BLaER1 (cell line): ENCODE measurements around the gene HAPLN1.

ENCODE experiments used
- H3K27ac ChIP-seq: shearing (Covaris generic); formaldehyde crosslinking; 2 replicates; pipeline ENCODE4 v1.8.1; 2022
- H3K27me3 ChIP-seq: shearing (Covaris generic); formaldehyde crosslinking; 2 replicates; pipeline ENCODE4 v1.8.1; 2022
- H3K36me3 ChIP-seq: shearing (Covaris generic); formaldehyde crosslinking; 2 replicates; pipeline ENCODE4 v1.8.1; 2022
- H3K4me1 ChIP-seq: shearing (Covaris generic); formaldehyde crosslinking; 2 replicates; pipeline ENCODE4 v1.8.1; 2022
- H3K4me2 ChIP-seq: shearing (Covaris generic); formaldehyde crosslinking; 2 replicates; pipeline ENCODE4 v1.8.1; 2022
- H3K4me3 ChIP-seq: shearing (Covaris generic); formaldehyde crosslinking; 2 replicates; pipeline ENCODE4 v1.8.1; 2022
- H3K9ac ChIP-seq: shearing (Covaris generic); formaldehyde crosslinking; 2 replicates; pipeline ENCODE4 v1.8.1; 2022
- H3K9me3 ChIP-seq: shearing (Covaris generic); formaldehyde crosslinking; 2 replicates; pipeline ENCODE4 v1.8.1; 2022
- H4K20me1 ChIP-seq: shearing (Covaris generic); formaldehyde crosslinking; 2 replicates; pipeline ENCODE4 v1.8.1; 2022
- Cebpa-rat ChIP-seq: shearing (Covaris generic); IDR thresholded peaks from 2 replicates; pipeline ENCODE4 v1.8.1; 2022

The HAPLN1 gene

GRCh38 chr5:83721953-83722901, 1.6 kb upstream of the HAPLN1 start:
- no peak for TF ChIP-seq Cebpa-rat
- Histone ChIP-seq H3K4me3 (peak overlapping the region; percentile 69), H3K9ac (0 out of 2 replicates have a peak overlapping the region, but pooled peaks have one; percentile 40), H3K27ac (no peak overlapping the region), H3K4me1 (peaks cover 10% of the 10 kb centered on the region; the same call in 1 of the 2 replicates), H3K9me3 (no peaks in the 10 kb centered on the region), H3K4me2 (peak overlapping the region; percentile 96), H3K36me3 (no peaks in the 10 kb centered on the region), H3K27me3 (peaks cover 40% of the 10 kb centered on the region), H4K20me1 (peaks cover 5% of the 10 kb centered on the region; the same call in 1 of the 2 replicates)

- Histone ChIP-seq H3K27ac (no peak overlapping the region), H3K27me3 (peaks cover 40% of the 10 kb centered on the region), H3K9ac (no peak overlapping the region), H3K4me3 (no peak overlapping the region), H4K20me1 (peaks cover 5% of the 10 kb centered on the region; the same call in 1 of the 2 replicates), H3K36me3 (no peaks in the 10 kb centered on the region), H3K9me3 (no peaks in the 10 kb centered on the region), H3K4me2 (no peak overlapping the region), H3K4me1 (peaks cover 10% of the 10 kb centered on the region; the same call in 1 of the 2 replicates)
- no peak for TF ChIP-seq Cebpa-rat
Measured at GRCh38 chr5:83718936-83719495, 1.6 kb downstream of the HAPLN1 start.

GRCh38 chr5:83718195-83718825, 2.3 kb downstream of the HAPLN1 start:
- Histone ChIP-seq H3K36me3 (no peaks in the 10 kb centered on the region), H3K27ac (no peak overlapping the region), H3K9ac (no peak overlapping the region), H3K4me3 (no peak overlapping the region), H3K27me3 (peaks cover 37% of the 10 kb centered on the region), H3K9me3 (no peaks in the 10 kb centered on the region), H4K20me1 (peaks cover 5% of the 10 kb centered on the region; the same call in 1 of the 2 replicates), H3K4me2 (no peak overlapping the region), H3K4me1 (peaks cover 10% of the 10 kb centered on the region; the same call in 1 of the 2 replicates)
- TF ChIP-seq Cebpa-rat: no peak

GRCh38 chr5:83715236-83716065, 5.2 kb downstream of the HAPLN1 start:
- Histone ChIP-seq H3K36me3 (no peaks in the 10 kb centered on the region), H3K9me3 (no peaks in the 10 kb centered on the region), H4K20me1 (no peaks in the 10 kb centered on the region), H3K4me1 (no peaks in the 10 kb centered on the region), H3K4me2 (no peak overlapping the region), H3K27me3 (peaks cover 8% of the 10 kb centered on the region; the same call in 1 of the 2 replicates), H3K9ac (no peak overlapping the region), H3K27ac (no peak overlapping the region), H3K4me3 (no peak overlapping the region)
- no peak for TF ChIP-seq Cebpa-rat

- H3K27ac ChIP-seq: no peak overlapping the region
- H3K4me3 ChIP-seq: no peak overlapping the region
- H3K9me3 ChIP-seq: no peaks in the 10 kb centered on the region
- no peaks in the 10 kb centered on the region for H3K36me3 ChIP-seq
- H4K20me1 ChIP-seq: no peaks in the 10 kb centered on the region
- H3K27me3 ChIP-seq: peaks cover 2% of the 10 kb centered on the region; the same call in 1 of the 2 replicates
- no peaks in the 10 kb centered on the region for H3K4me1 ChIP-seq
- H3K4me2 ChIP-seq: no peak overlapping the region
- no peak overlapping the region for H3K9ac ChIP-seq
- no peak for TF ChIP-seq Cebpa-rat
Measured at GRCh38 chr5:83714810-83715209, 5.8 kb downstream of the HAPLN1 start.

- Histone ChIP-seq H4K20me1 (no peaks in the 10 kb centered on the region), H3K4me1 (no peaks in the 10 kb centered on the region), H3K27ac (no peak overlapping the region), H3K4me3 (no peak overlapping the region), H3K36me3 (no peaks in the 10 kb centered on the region), H3K4me2 (no peak overlapping the region), H3K9me3 (no peaks in the 10 kb centered on the region), H3K27me3 (no peaks in the 10 kb centered on the region), H3K9ac (no peak overlapping the region)
- no peak for TF ChIP-seq Cebpa-rat
Measured at GRCh38 chr5:83711982-83712601, 8.6 kb downstream of the HAPLN1 start.

- H3K27ac ChIP-seq: no peak overlapping the region
- no peak overlapping the region for H3K4me2 ChIP-seq
- H3K9ac ChIP-seq: no peak overlapping the region
- no peaks in the 10 kb centered on the region for H3K27me3 ChIP-seq
- no peaks in the 10 kb centered on the region for H4K20me1 ChIP-seq
- H3K4me1 ChIP-seq: no peaks in the 10 kb centered on the region
- no peaks in the 10 kb centered on the region for H3K36me3 ChIP-seq
- TF ChIP-seq Cebpa-rat: no peak
- H3K4me3 ChIP-seq: no peak overlapping the region
- 0 out of 2 replicates have a peak, but pooled peaks cover 5% of the 10 kb centered on the region for H3K9me3 ChIP-seq
Measured at GRCh38 chr5:83709973-83710372, 10.7 kb downstream of the HAPLN1 start.

- TF ChIP-seq Cebpa-rat: no peak
- Histone ChIP-seq H3K4me2 (no peak overlapping the region), H3K9me3 (0 out of 2 replicates have a peak, but pooled peaks cover 6% of the 10 kb centered on the region), H3K27me3 (no peaks in the 10 kb centered on the region), H3K9ac (no peak overlapping the region), H3K4me3 (no peak overlapping the region), H3K4me1 (no peaks in the 10 kb centered on the region), H3K27ac (no peak overlapping the region), H3K36me3 (no peaks in the 10 kb centered on the region), H4K20me1 (no peaks in the 10 kb centered on the region)
Measured at GRCh38 chr5:83708170-83708569, 12.5 kb downstream of the HAPLN1 start.

GRCh38 chr5:83703059-83703458, 17.6 kb downstream of the HAPLN1 start:
- H3K36me3 ChIP-seq: no peaks in the 10 kb centered on the region
- no peak overlapping the region for H3K4me3 ChIP-seq
- no peaks in the 10 kb centered on the region for H3K27me3 ChIP-seq
- H3K4me2 ChIP-seq: no peak overlapping the region
- H3K4me1 ChIP-seq: no peaks in the 10 kb centered on the region
- H3K9me3 ChIP-seq: 0 out of 2 replicates have a peak, but pooled peaks cover 6% of the 10 kb centered on the region
- no peak overlapping the region for H3K9ac ChIP-seq
- TF ChIP-seq Cebpa-rat: no peak
- H3K27ac ChIP-seq: no peak overlapping the region
- H4K20me1 ChIP-seq: no peaks in the 10 kb centered on the region
